ENCODE measurements around the gene ATP5F1E. TPM values are rescaled to one million over a fixed set of nuclear protein-coding genes. Genes with fewer than 3 reads are reported as not detected.

The ATP5F1E gene
- polyA plus RNA-seq, 1 donor: 115 TPM

DNA sequence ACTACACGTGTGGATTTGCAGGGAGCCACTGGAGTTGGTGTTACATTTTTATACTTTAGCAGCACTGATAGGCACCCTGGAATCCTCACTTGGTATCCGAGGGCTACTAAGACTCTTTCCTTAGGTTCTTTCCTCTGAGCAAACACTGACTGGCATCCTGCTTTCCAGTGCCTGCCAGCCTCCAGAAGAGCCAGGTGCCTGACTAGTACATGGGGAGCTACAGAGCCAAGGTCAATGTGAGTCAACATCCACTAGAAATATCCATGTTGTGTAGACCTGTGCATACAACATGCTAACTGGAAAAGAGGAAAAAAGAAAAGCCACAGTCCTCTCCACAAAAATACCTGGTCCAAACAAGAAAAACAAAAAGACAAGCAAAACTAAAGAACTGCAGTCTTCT is 7.0 kb downstream of the ATP5F1E start:
- WGBS (ENCODE audit: insufficient coverage, low lambda C conversion rate): no CpG with 5 or more reads among the region's 2 CpGs
- Histone ChIP-seq H3K27me3 (ENCODE audit: control insufficient read depth, insufficient read depth, low read length) (no peaks in the 10 kb centered on the region), H3K4me3 (ENCODE audit: low read length) (no peak overlapping the region), H3K36me3 (ENCODE audit: control insufficient read depth, insufficient read depth, low read length) (peaks cover 51% of the 10 kb centered on the region), H3K27ac (ENCODE audit: low read length) (no peak overlapping the region), H3K4me1 (ENCODE audit: control insufficient read depth, insufficient read depth, low read length) (peaks cover 5% of the 10 kb centered on the region), H3K9me3 (ENCODE audit: control insufficient read depth, low read depth, low read length) (no peaks in the 10 kb centered on the region)
- no peak for DNase-seq

GRCh38 chr20:59024111-59024530 is 8.0 kb downstream of the ATP5F1E start:
- no peak overlapping the region for H3K4me3 ChIP-seq (ENCODE audit: low read length)
- H3K27ac ChIP-seq (ENCODE audit: low read length): no peak overlapping the region
- no peaks in the 10 kb centered on the region for H3K27me3 ChIP-seq (ENCODE audit: control insufficient read depth, insufficient read depth, low read length)
- no CpG with 5 or more reads among the region's 24 CpGs for WGBS (ENCODE audit: insufficient coverage, low lambda C conversion rate)
- H3K9me3 ChIP-seq (ENCODE audit: control insufficient read depth, low read depth, low read length): no peaks in the 10 kb centered on the region
- no peak for DNase-seq
- peaks cover 4% of the 10 kb centered on the region for H3K4me1 ChIP-seq (ENCODE audit: control insufficient read depth, insufficient read depth, low read length)
- H3K36me3 ChIP-seq (ENCODE audit: control insufficient read depth, insufficient read depth, low read length): peaks cover 45% of the 10 kb centered on the region

- Histone ChIP-seq H3K27me3 (ENCODE audit: control insufficient read depth, insufficient read depth, low read length) (no peaks in the 10 kb centered on the region), H3K9me3 (ENCODE audit: control insufficient read depth, low read depth, low read length) (no peaks in the 10 kb centered on the region), H3K27ac (ENCODE audit: low read length) (no peak overlapping the region), H3K4me3 (ENCODE audit: low read length) (no peak overlapping the region), H3K36me3 (ENCODE audit: control insufficient read depth, insufficient read depth, low read length) (peaks cover 41% of the 10 kb centered on the region), H3K4me1 (ENCODE audit: control insufficient read depth, insufficient read depth, low read length) (no peaks in the 10 kb centered on the region)
- WGBS (ENCODE audit: insufficient coverage, low lambda C conversion rate): no CpG with 5 or more reads among the region's 13 CpGs
- no peak for DNase-seq
Observed at GRCh38 chr20:59023616-59024015, 8.5 kb downstream of the ATP5F1E start.

DNA sequence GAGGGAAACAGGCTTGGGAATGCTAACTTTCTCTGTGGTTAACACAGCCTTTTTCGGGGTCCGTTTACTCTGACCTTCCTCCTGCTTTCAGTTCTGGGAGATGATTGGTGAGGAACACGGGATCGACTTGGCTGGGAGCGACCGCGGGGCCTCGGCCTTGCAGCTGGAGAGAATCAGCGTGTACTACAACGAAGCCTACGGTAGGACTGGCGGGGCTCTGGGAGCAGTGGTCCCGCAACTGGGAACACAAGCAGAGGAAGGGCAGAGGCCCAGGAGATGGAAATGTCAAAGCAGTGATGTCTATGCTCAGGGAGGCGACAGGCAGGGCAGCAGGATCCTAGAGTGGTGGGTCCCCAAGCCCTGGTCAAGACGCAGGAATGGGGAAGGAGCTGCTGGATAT is 9.4 kb downstream of the ATP5F1E start:
- Histone ChIP-seq H3K4me3 (ENCODE audit: low read length) (no peak overlapping the region), H3K27ac (ENCODE audit: low read length) (no peak overlapping the region), H3K9me3 (ENCODE audit: control insufficient read depth, low read depth, low read length) (no peaks in the 10 kb centered on the region), H3K4me1 (ENCODE audit: control insufficient read depth, insufficient read depth, low read length) (no peaks in the 10 kb centered on the region), H3K36me3 (ENCODE audit: control insufficient read depth, insufficient read depth, low read length) (peaks cover 37% of the 10 kb centered on the region), H3K27me3 (ENCODE audit: control insufficient read depth, insufficient read depth, low read length) (no peaks in the 10 kb centered on the region)
- WGBS (ENCODE audit: insufficient coverage, low lambda C conversion rate): no CpG with 5 or more reads among the region's 15 CpGs
- no peak for DNase-seq

DNA sequence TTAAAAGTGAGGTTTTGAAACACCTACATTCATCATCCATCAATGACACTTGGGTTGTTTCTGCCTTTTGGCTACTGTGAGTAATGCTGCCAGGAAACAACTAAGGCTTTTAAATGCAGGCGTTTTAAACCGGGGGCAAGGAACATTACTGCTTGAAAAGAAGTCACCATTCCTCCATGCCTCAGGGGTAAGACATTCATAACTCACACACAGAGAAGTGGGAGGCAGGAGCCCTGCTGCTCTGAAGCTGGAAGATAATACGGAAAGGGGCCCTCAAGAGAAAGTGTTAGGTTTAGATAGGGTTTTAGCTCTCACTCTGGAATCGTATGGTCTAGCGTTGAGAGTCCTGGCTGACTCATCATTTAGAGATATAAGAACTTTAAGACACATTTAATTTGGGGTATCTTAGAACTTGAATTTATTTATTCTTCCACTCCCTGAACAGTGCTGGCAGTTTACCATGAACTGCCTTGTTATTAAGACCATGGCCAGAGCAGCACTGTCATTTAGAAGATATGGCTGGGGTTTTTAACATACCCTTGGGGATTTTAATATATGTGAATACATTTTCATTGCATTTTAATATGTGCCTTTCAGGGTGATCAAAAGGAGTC is 11.1 kb downstream of the ATP5F1E start:
- Histone ChIP-seq H3K27ac (ENCODE audit: low read length) (no peak overlapping the region), H3K36me3 (ENCODE audit: control insufficient read depth, insufficient read depth, low read length) (peaks cover 27% of the 10 kb centered on the region), H3K9me3 (ENCODE audit: control insufficient read depth, low read depth, low read length) (no peaks in the 10 kb centered on the region), H3K27me3 (ENCODE audit: control insufficient read depth, insufficient read depth, low read length) (no peaks in the 10 kb centered on the region), H3K4me1 (ENCODE audit: control insufficient read depth, insufficient read depth, low read length) (no peaks in the 10 kb centered on the region), H3K4me3 (ENCODE audit: low read length) (no peak overlapping the region)
- DNase-seq: no peak
- WGBS (ENCODE audit: insufficient coverage, low lambda C conversion rate): 81% methylated on average over 3 of the region's 5 CpGs

- H3K4me1 ChIP-seq (ENCODE audit: control insufficient read depth, insufficient read depth, low read length): no peaks in the 10 kb centered on the region
- no peaks in the 10 kb centered on the region for H3K9me3 ChIP-seq (ENCODE audit: control insufficient read depth, low read depth, low read length)
- DNase-seq: no peak
- H3K27ac ChIP-seq (ENCODE audit: low read length): no peak within 1 kb of the TSS
- no peak within 1 kb of the TSS for H3K4me3 ChIP-seq (ENCODE audit: low read length)
- H3K36me3 ChIP-seq (ENCODE audit: control insufficient read depth, insufficient read depth, low read length): peaks cover 17% of the 10 kb centered on the region
- WGBS (ENCODE audit: insufficient coverage, low lambda C conversion rate): no CpG with 5 or more reads among the region's 5 CpGs
- H3K27me3 ChIP-seq (ENCODE audit: control insufficient read depth, insufficient read depth, low read length): no peaks in the 10 kb centered on the region
Observed at GRCh38 chr20:59019217-59019616, 12.9 kb downstream of the ATP5F1E start, which contains the start of gene TUBB1. TUBB1 (plus strand) TSS chr20:59019429; CDS start chr20:59019523, 94 bp downstream.

DNA sequence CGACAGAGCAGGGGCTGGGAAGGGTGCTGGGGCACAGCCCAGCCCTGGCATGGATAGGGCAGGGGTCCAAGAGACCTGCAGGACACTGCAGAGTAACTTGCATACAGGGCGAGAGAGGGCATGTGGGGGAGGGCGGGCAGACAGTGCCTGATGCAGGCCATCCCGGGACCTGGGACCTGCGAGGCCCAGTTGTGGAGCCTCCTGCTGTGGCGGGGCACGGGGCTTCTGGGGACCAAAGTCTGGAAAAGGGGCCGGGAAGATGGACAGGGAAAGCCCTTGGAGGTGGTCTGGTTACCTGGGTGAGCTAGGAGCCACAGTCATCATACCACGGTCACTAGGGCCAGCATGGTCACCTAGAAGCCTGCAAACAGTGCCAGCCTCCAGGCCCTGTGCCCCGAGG is 13.3 kb downstream of the ATP5F1E start:
- H3K27me3 ChIP-seq (ENCODE audit: control insufficient read depth, insufficient read depth, low read length): no peaks in the 10 kb centered on the region
- no peak overlapping the region for H3K27ac ChIP-seq (ENCODE audit: low read length)
- no peaks in the 10 kb centered on the region for H3K9me3 ChIP-seq (ENCODE audit: control insufficient read depth, low read depth, low read length)
- no CpG with 5 or more reads among the region's 10 CpGs for WGBS (ENCODE audit: insufficient coverage, low lambda C conversion rate)
- peaks cover 13% of the 10 kb centered on the region for H3K36me3 ChIP-seq (ENCODE audit: control insufficient read depth, insufficient read depth, low read length)
- no peak overlapping the region for H3K4me3 ChIP-seq (ENCODE audit: low read length)
- DNase-seq: no peak
- no peaks in the 10 kb centered on the region for H3K4me1 ChIP-seq (ENCODE audit: control insufficient read depth, insufficient read depth, low read length)

DNA sequence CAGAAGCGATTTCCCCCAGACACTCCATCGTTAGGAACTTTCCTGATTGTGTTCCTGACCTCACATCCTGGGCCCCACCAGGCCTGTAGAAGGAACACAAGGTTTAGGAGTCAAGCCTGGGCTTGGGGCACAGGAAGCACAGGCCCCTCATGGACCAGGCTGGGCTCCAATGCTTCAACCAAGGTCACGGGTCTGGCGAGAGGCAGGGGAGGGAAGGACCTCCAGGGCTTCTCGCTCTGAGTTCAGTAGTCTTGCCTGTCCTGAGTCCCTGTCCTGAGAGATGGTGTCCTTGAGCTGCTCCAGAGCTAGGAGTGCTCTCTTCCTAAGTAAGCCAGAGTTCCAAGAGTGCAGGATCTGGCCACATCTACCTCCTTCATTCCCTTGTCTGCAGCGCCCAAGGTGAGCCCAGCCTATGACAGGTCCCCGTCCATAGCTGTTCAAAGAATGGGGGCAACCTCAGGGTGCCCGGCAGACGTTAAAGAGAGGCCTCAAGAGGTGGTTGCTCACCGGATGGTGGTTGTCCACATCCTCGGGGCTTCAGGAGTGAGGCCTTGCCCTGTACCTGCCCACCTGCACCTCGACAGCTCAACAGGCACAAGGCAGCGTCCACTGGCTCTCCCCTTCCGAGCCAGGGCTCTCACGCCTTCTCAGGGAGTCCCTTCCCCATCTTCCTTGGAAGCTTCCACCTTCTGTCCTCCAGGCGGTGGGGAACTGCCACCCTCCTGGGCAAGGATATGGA is 14.5 kb downstream of the ATP5F1E start:
- Histone ChIP-seq H3K27ac (ENCODE audit: low read length) (no peak overlapping the region), H3K4me1 (ENCODE audit: control insufficient read depth, insufficient read depth, low read length) (no peaks in the 10 kb centered on the region), H3K36me3 (ENCODE audit: control insufficient read depth, insufficient read depth, low read length) (peaks cover 2% of the 10 kb centered on the region), H3K9me3 (ENCODE audit: control insufficient read depth, low read depth, low read length) (no peaks in the 10 kb centered on the region), H3K4me3 (ENCODE audit: low read length) (no peak overlapping the region), H3K27me3 (ENCODE audit: control insufficient read depth, insufficient read depth, low read length) (no peaks in the 10 kb centered on the region)
- DNase-seq: no peak
- no CpG with 5 or more reads among the region's 16 CpGs for WGBS (ENCODE audit: insufficient coverage, low lambda C conversion rate)

DNA sequence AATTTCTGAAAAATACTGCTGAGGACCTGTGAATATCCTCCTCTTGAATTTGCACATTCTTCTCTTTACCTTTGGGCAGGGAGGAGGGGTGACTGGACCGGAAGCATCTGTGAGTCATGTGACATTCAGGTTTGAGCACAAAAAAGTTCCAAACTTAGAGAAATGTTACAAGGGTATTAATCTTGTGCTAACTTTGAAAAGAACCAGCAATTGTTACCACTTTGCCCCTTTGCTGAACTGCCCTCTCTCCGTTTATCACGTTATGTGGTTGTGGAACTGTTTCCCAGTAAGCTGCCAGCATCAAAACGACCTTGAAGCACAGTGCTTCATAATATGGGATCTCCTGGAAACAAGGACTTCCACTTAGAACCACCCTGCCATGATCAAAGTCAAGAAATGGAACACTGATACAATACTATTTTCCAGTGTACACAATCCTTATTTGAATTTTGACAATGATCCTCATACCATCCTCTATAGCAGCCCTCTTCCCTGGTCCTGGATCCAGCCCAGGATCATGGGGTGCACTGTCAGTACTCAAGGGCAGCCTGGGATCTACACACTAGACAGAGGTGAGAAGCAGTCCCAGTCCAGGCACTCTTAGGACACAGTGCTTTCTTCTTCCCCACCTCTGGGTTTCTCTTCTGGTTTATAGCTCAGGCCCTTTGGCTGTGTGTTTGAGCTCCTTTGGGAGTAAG is 15.2 kb downstream of the ATP5F1E start:
- DNase-seq: no peak
- no peaks in the 10 kb centered on the region for H3K9me3 ChIP-seq (ENCODE audit: control insufficient read depth, low read depth, low read length)
- no peak overlapping the region for H3K4me3 ChIP-seq (ENCODE audit: low read length)
- no peak overlapping the region for H3K27ac ChIP-seq (ENCODE audit: low read length)
- no peaks in the 10 kb centered on the region for H3K36me3 ChIP-seq (ENCODE audit: control insufficient read depth, insufficient read depth, low read length)
- no peaks in the 10 kb centered on the region for H3K4me1 ChIP-seq (ENCODE audit: control insufficient read depth, insufficient read depth, low read length)
- WGBS (ENCODE audit: insufficient coverage, low lambda C conversion rate): 40% methylated on average over 1 of the region's 4 CpGs
- no peaks in the 10 kb centered on the region for H3K27me3 ChIP-seq (ENCODE audit: control insufficient read depth, insufficient read depth, low read length)

DNA sequence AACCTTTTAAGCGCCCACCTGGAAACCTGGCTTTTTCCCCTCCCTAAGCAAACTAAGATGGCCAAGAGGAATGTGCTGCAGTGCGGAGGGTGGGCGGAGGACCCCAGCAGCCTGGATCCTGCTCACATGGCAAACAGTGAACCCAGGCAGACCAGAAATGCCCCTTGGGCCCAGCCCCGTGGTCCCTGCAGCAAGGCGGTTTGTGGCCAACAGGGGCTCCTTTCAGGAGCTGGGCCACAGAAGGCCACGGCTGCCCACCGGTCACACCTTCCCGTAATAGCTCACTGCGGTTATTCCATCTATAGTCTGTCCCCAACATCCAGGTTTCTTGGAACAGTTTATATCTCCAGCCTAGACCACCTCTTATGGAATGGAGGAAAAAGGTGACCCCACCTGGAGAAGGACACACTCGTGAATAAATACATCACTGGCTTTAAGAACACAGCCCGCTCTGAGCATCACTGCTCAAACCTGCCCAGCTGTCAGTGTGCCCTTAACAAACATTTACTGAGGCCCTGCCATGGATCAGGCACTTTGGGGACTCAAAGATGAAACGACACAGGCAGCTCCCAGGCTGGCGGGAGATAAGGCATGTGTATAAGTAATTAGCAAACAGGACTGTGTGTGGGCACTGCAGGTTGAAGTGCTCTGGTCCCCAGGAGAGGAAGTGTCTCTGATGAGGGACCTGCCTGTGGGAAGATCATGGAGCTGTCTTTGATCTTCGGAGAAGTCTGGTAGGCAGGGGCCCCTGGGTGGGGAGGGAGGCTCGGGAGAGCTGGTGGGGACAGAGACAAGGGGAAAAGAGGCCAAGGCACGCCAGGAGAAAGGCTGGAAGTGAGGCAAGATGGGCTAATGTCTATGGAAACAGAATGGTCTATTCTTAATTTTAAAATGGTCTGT is 16.1 kb downstream of the ATP5F1E start:
- Histone ChIP-seq H3K9me3 (ENCODE audit: control insufficient read depth, low read depth, low read length) (no peaks in the 10 kb centered on the region), H3K4me3 (ENCODE audit: low read length) (no peak overlapping the region), H3K27ac (ENCODE audit: low read length) (no peak overlapping the region), H3K27me3 (ENCODE audit: control insufficient read depth, insufficient read depth, low read length) (no peaks in the 10 kb centered on the region), H3K4me1 (ENCODE audit: control insufficient read depth, insufficient read depth, low read length) (no peaks in the 10 kb centered on the region), H3K36me3 (ENCODE audit: control insufficient read depth, insufficient read depth, low read length) (no peaks in the 10 kb centered on the region)
- WGBS (ENCODE audit: insufficient coverage, low lambda C conversion rate): 0% methylated on average over 1 of the region's 16 CpGs
- no peak for DNase-seq

Data from large intestine (tissue), 3 donors.